SK-N-MC (cell line): ENCODE measurements around the gene GSTM1.
"Not testable (repeated sequence)": the region's sequence is repeated elsewhere in the genome, so short reads cannot be mapped to it uniquely, and the experiment has no call there.

ENCODE experiments used
- EZH2 ChIP-seq: fragments of 200-600 bp; sonication (generic); IDR thresholded peaks from one replicate; pipeline ENCODE4 v1.6.1; 2017; ENCODE audit warnings: antibody characterized with exemption
- FOXP2 ChIP-seq: optimal IDR thresholded peaks from 2 replicates; pipeline ENCODE3; 2011; ENCODE audit warnings: mild to moderate bottlenecking, moderate library complexity; ENCODE audit not compliant: insufficient read depth; ENCODE audit errors: extremely low read length, control extremely low read depth
- POLR2AphosphoS5 ChIP-seq: IDR thresholded peaks from 2 replicates; pipeline ENCODE4 v1.6.1; 2012; ENCODE audit warnings: mild to moderate bottlenecking, low read depth, low read length, borderline replicate concordance

DNA sequence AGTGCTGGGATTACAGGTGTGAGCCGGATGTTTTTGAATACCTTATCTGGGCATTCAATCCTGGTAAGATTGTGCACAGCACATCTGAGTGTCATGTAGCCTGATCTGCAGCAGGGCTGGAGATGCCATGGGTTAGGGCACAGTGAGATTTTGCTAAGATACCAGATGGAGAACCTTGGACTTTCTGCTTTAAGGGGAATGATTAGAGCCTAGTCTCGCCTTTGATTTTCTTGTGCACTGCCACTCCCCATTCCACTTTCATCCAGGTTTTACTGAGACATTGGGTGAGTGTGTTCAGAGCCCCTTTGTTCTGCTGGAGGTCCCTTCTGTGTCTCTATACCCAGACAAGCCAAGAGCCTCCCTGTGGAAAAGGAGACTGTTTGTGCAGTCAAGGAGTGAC lies 13.8 kb upstream of the GSTM1 start:
- TF ChIP-seq EZH2, POLR2AphosphoS5, FOXP2: not testable (repeated sequence)
